Fibroblast of lung (primary cell): ENCODE data around the gene CDR2L. TPM values are rescaled to one million over a fixed set of nuclear protein-coding genes. Genes with fewer than 3 reads are reported as not detected.

Source experiments
- DNase-seq, 2 donors: peaks; one replicate each; pipeline versions ENCODE4 v3.0.0 to v3.0.0-alpha.2; 2010; ENCODE audit warnings: low read depth in 2 of 2
- H2AFZ ChIP-seq: 2 replicates; pipeline ENCODE4 v1.5.1; 2012; ENCODE audit warnings: low read length, control low read depth, inconsistent platforms
- H3K27ac ChIP-seq: 2 replicates; pipeline ENCODE4 v1.5.1; 2011; ENCODE audit warnings: low read length, control low read depth; ENCODE audit not compliant: insufficient read depth
- H3K27me3 ChIP-seq: 2 replicates; pipeline ENCODE4 v1.5.1; 2011; ENCODE audit warnings: mild to moderate bottlenecking, low read length; ENCODE audit not compliant: control insufficient read depth, insufficient read depth
- H3K36me3 ChIP-seq: 2 replicates; pipeline ENCODE4 v1.5.1; 2011; ENCODE audit warnings: low read length; ENCODE audit not compliant: control insufficient read depth, insufficient read depth
- H3K4me1 ChIP-seq: 2 replicates; pipeline ENCODE4 v1.5.1; 2011; ENCODE audit warnings: low read length; ENCODE audit not compliant: control insufficient read depth, insufficient read depth; ENCODE audit errors: extremely low read depth
- H3K4me2 ChIP-seq: 2 replicates; pipeline ENCODE4 v1.5.1; 2011; ENCODE audit warnings: low read length, control low read depth; ENCODE audit not compliant: insufficient read depth; ENCODE audit errors: extremely low read depth
- H3K4me3 ChIP-seq, 4 experiments: fragments of 200-600 bp in 1 of 4; sonication (generic) in 1 of 4; replicated peaks in 1 of 4; 2 replicates each; pipeline ENCODE4 v1.5.1; 2011 to 2016; ENCODE audit warnings: low read length in 4 of 4, low read depth in 3 of 4, mild to moderate bottlenecking in 3 of 4, control low read depth in 2 of 4, inconsistent platforms in 1 of 4, mixed read lengths in 1 of 4; ENCODE audit not compliant: insufficient read depth in 1 of 4; ENCODE audit errors: control extremely low read depth in 1 of 4
- H3K79me2 ChIP-seq: 2 replicates; pipeline ENCODE4 v1.5.1; 2012; ENCODE audit warnings: mild to moderate bottlenecking, low read length, inconsistent platforms; ENCODE audit not compliant: control insufficient read depth, insufficient read depth
- H3K9ac ChIP-seq: 2 replicates; pipeline ENCODE4 v1.5.1; 2011; ENCODE audit warnings: mild to moderate bottlenecking, low read length, control low read depth; ENCODE audit not compliant: insufficient read depth
- H3K9me3 ChIP-seq: 2 replicates; pipeline ENCODE4 v1.5.1; 2012; ENCODE audit warnings: low read depth, low read length; ENCODE audit not compliant: control insufficient read depth, insufficient read depth
- H4K20me1 ChIP-seq: 2 replicates; pipeline ENCODE4 v1.5.1; 2011; ENCODE audit warnings: low read length; ENCODE audit not compliant: control insufficient read depth, insufficient read depth; ENCODE audit errors: extremely low read depth
- CTCF ChIP-seq, 2 donors: IDR thresholded peaks in 1 of 2; conservative IDR thresholded peaks in 1 of 2; 1 replicate in 1 of 2; 2 replicates in 1 of 2; pipeline ENCODE4 v1.5.1; 2011 to 2012; ENCODE audit warnings: low read length in 2 of 2, control low read depth in 1 of 2, inconsistent platforms in 1 of 2, low read depth in 1 of 2, mild to moderate bottlenecking in 1 of 2
- EZH2 ChIP-seq: IDR thresholded peaks from 2 replicates; pipeline ENCODE4 v1.5.1; 2012; ENCODE audit warnings: low read length, control low read depth, mild to moderate bottlenecking; ENCODE audit errors: missing control alignments
- polyA plus RNA-seq, 2 donors: library from polyadenylated mRNA; depleted of rRNA in 1 of 2; stranded (reverse) in 1 of 2; unstranded in 1 of 2; fragments of >200 nt; gene quantifications; 2 replicates each; pipeline ENCODE4 v1.2.1, GENCODE V29; 2011 to 2012; ENCODE audit warnings: missing spikeins in 1 of 2
- total RNA-seq: library from RNA; depleted of rRNA; stranded (reverse); fragments of >200 nt; gene quantifications from 2 replicates; pipeline ENCODE4 v1.2.1, GENCODE V29; 2014

Gene CDR2L
- total and polyA plus RNA-seq, 2 donors (not counting 1 experiment from before 2014, with no cell fraction given): 9.7 to 12.2 TPM

GRCh38 chr17:74992223-74992622 lies 4.8 kb downstream of the CDR2L start:
- Histone ChIP-seq H3K9me3 (no peaks in the 10 kb centered on the region), H3K9ac (no peak overlapping the region), H3K4me1 (peaks cover 7% of the 10 kb centered on the region), H3K27ac (no peak overlapping the region), H3K27me3 (no peaks in the 10 kb centered on the region), H2AFZ (no peak overlapping the region), H3K79me2 (peaks cover 18% of the 10 kb centered on the region), H3K4me3 (no peak overlapping the region), H3K4me2 (no peak overlapping the region), H4K20me1 (no peaks in the 10 kb centered on the region), H3K36me3 (no peaks in the 10 kb centered on the region)
- no peak for DNase-seq
- TF ChIP-seq CTCF (conservative IDR thresholded peaks at IDR 0.05 in 1 of 2, IDR thresholded peaks at IDR 0.05 in 1 of 2; ENCODE audit: low read depth in 1 of 2, low read length in 2 of 2): no peak
- TF ChIP-seq EZH2: no peak

- Histone ChIP-seq H3K4me1 (no peaks in the 10 kb centered on the region), H3K9me3 (no peaks in the 10 kb centered on the region), H3K4me3 (no peak overlapping the region), H3K79me2 (peaks cover 11% of the 10 kb centered on the region), H3K27me3 (no peaks in the 10 kb centered on the region), H3K36me3 (peaks cover under 1% of the 10 kb centered on the region), H3K27ac (no peak overlapping the region), H3K4me2 (no peak overlapping the region), H2AFZ (no peak overlapping the region), H3K9ac (no peak overlapping the region), H4K20me1 (no peaks in the 10 kb centered on the region)
- peak in 1 of 2 donors; percentile 83 for DNase-seq
- no peak for TF ChIP-seq CTCF (conservative IDR thresholded peaks at IDR 0.05 in 1 of 2, IDR thresholded peaks at IDR 0.05 in 1 of 2; ENCODE audit: low read depth in 1 of 2, low read length in 2 of 2)
- TF ChIP-seq EZH2: no peak
Observed at GRCh38 chr17:74994440-74994839, 7.0 kb downstream of the CDR2L start.

- no peak overlapping the region for H3K4me3 ChIP-seq
- H3K36me3 ChIP-seq: peaks cover 2% of the 10 kb centered on the region
- no peak for TF ChIP-seq EZH2
- no peak for TF ChIP-seq CTCF (conservative IDR thresholded peaks at IDR 0.05 in 1 of 2, IDR thresholded peaks at IDR 0.05 in 1 of 2; ENCODE audit: low read depth in 1 of 2, low read length in 2 of 2)
- H3K4me1 ChIP-seq: no peaks in the 10 kb centered on the region
- peak in 1 of 2 donors; percentile 24 for DNase-seq
- H3K27me3 ChIP-seq: no peaks in the 10 kb centered on the region
- no peak overlapping the region for H3K27ac ChIP-seq
- no peaks in the 10 kb centered on the region for H3K9me3 ChIP-seq
- H3K4me2 ChIP-seq: no peak overlapping the region
- H4K20me1 ChIP-seq: no peaks in the 10 kb centered on the region
- no peaks in the 10 kb centered on the region for H3K79me2 ChIP-seq
- H2AFZ ChIP-seq: no peak overlapping the region
- no peak overlapping the region for H3K9ac ChIP-seq
Observed at GRCh38 chr17:74995847-74996246, 8.4 kb downstream of the CDR2L start.
